ENCODE measurements around the gene CAMK1.

- TF ChIP-seq CTCF (IDR thresholded peaks at IDR 0.05; ENCODE audit: low read length) = no peak
- TF ChIP-seq EZH2 (IDR thresholded peaks at IDR 0.05; ENCODE audit: borderline replicate concordance, low read length) = no peak
Measured at GRCh38 chr3:9778143-9779074, 8.7 kb upstream of the CAMK1 start.
